ENCODE data around the gene BARX2. TPM values are rescaled to one million over a fixed set of nuclear protein-coding genes. Genes with fewer than 3 reads are reported as not detected.

Gene BARX2
- total and polyA plus RNA-seq, 2 experiments from 2014 or later, result 0.32 to 0.36 TPM

- Histone ChIP-seq H3K4me3 (no peak overlapping the region), H3K36me3 (no peaks in the 10 kb centered on the region), H3K27me3 (peaks cover 26% of the 10 kb centered on the region), H3K9me3 (ENCODE audit: low read depth) (no peaks in the 10 kb centered on the region), H3K4me1 (ENCODE audit: low read depth) (peaks cover 3% of the 10 kb centered on the region), H3K27ac (no peak overlapping the region)
- DNase-seq (ENCODE audit: low read depth in 1 of 2, low spot score in 1 of 2), result no peak
- TF ChIP-seq CTCF (IDR thresholded peaks at IDR 0.05; ENCODE audit: low read depth, low read length), result no peak
Measured at GRCh38 chr11:129383502-129383901, 7.9 kb downstream of the BARX2 start.

- peaks cover 19% of the 10 kb centered on the region for H3K27me3 ChIP-seq
- H3K27ac ChIP-seq, result no peak overlapping the region
- DNase-seq (ENCODE audit: low read depth in 1 of 2, low spot score in 1 of 2), result no peak
- peaks cover 3% of the 10 kb centered on the region for H3K4me1 ChIP-seq (ENCODE audit: low read depth)
- no peaks in the 10 kb centered on the region for H3K36me3 ChIP-seq
- H3K4me3 ChIP-seq, result no peak overlapping the region
- TF ChIP-seq CTCF (IDR thresholded peaks at IDR 0.05; ENCODE audit: low read depth, low read length), result no peak
- no peaks in the 10 kb centered on the region for H3K9me3 ChIP-seq (ENCODE audit: low read depth)
Measured at GRCh38 chr11:129384415-129384814, 8.8 kb downstream of the BARX2 start.

- DNase-seq (ENCODE audit: low read depth in 1 of 2, low spot score in 1 of 2), result no peak
Measured at GRCh38 chr11:129385801-129386200, 10.2 kb downstream of the BARX2 start.

GRCh38 chr11:129386795-129387397, 11.2 kb downstream of the BARX2 start:
- peak in 1 of 2 donors; percentile 25 for DNase-seq (ENCODE audit: low read depth in 1 of 2, low spot score in 1 of 2)
- H3K4me3 ChIP-seq, result no peak overlapping the region

More at GRCh38 chr11:129385801-129386200, 10.2 kb downstream of the BARX2 start:
- H3K27ac ChIP-seq, result no peak overlapping the region
- H3K36me3 ChIP-seq, result no peaks in the 10 kb centered on the region
- H3K27me3 ChIP-seq, result peaks cover 8% of the 10 kb centered on the region
- peaks cover 3% of the 10 kb centered on the region for H3K4me1 ChIP-seq (ENCODE audit: low read depth)
- no peak overlapping the region for H3K4me3 ChIP-seq
- H3K9me3 ChIP-seq (ENCODE audit: low read depth), result no peaks in the 10 kb centered on the region
- no peak for TF ChIP-seq CTCF (IDR thresholded peaks at IDR 0.05; ENCODE audit: low read depth, low read length)

GRCh38 chr11:129387434-129387833, 11.8 kb downstream of the BARX2 start:
- TF ChIP-seq CTCF (IDR thresholded peaks at IDR 0.05; ENCODE audit: low read depth, low read length), result no peak
- Histone ChIP-seq H3K36me3 (no peaks in the 10 kb centered on the region), H3K27me3 (peaks cover 8% of the 10 kb centered on the region), H3K4me3 (no peak overlapping the region), H3K27ac (no peak overlapping the region), H3K9me3 (ENCODE audit: low read depth) (no peaks in the 10 kb centered on the region), H3K4me1 (ENCODE audit: low read depth) (peaks cover 3% of the 10 kb centered on the region)
- DNase-seq (ENCODE audit: low read depth in 1 of 2, low spot score in 1 of 2), result no peak

More at GRCh38 chr11:129386795-129387397, 11.2 kb downstream of the BARX2 start:
- H3K27ac ChIP-seq, result no peak overlapping the region
- no peaks in the 10 kb centered on the region for H3K36me3 ChIP-seq
- peaks cover 8% of the 10 kb centered on the region for H3K27me3 ChIP-seq
- peaks cover 3% of the 10 kb centered on the region for H3K4me1 ChIP-seq (ENCODE audit: low read depth)
- H3K9me3 ChIP-seq (ENCODE audit: low read depth), result no peaks in the 10 kb centered on the region
- TF ChIP-seq CTCF (IDR thresholded peaks at IDR 0.05; ENCODE audit: low read depth, low read length), result no peak

All from cardiac muscle cell (in vitro differentiated cells and primary cell).